ENCODE data around the gene BIN1. TPM values are rescaled to one million over a fixed set of nuclear protein-coding genes. Genes with fewer than 3 reads are reported as not detected.

BIN1 gene
- total RNA-seq, 2 donors from 2014 or later = 7.6 to 15.3 TPM

- DNase-seq (ENCODE audit: low spot score) = no peak
Measured at GRCh38 chr2:127094509-127095366, 12.2 kb downstream of the BIN1 start.

GRCh38 chr2:127093648-127094210 lies 13.2 kb downstream of the BIN1 start:
- H3K27ac ChIP-seq = no peak overlapping the region
- H3K9me3 ChIP-seq = no peaks in the 10 kb centered on the region
- no peaks in the 10 kb centered on the region for H3K27me3 ChIP-seq
- H3K4me1 ChIP-seq = peaks cover 0 to 11% of the 10 kb centered on the region in 2 donors
- no peak overlapping the region for H3K4me3 ChIP-seq
- H3K36me3 ChIP-seq = no peaks in the 10 kb centered on the region
- DNase-seq (ENCODE audit: low spot score) = no peak
- no peak for TF ChIP-seq CTCF (IDR thresholded peaks at IDR 0.05)

More at GRCh38 chr2:127094509-127095366, 12.2 kb downstream of the BIN1 start:
- Histone ChIP-seq H3K4me1 (peaks cover 0 to 11% of the 10 kb centered on the region in 2 donors), H3K27me3 (no peaks in the 10 kb centered on the region), H3K27ac (no peak overlapping the region), H3K9me3 (no peaks in the 10 kb centered on the region), H3K4me3 (no peak overlapping the region), H3K36me3 (no peaks in the 10 kb centered on the region)
- no peak for TF ChIP-seq CTCF (IDR thresholded peaks at IDR 0.05)

DNA sequence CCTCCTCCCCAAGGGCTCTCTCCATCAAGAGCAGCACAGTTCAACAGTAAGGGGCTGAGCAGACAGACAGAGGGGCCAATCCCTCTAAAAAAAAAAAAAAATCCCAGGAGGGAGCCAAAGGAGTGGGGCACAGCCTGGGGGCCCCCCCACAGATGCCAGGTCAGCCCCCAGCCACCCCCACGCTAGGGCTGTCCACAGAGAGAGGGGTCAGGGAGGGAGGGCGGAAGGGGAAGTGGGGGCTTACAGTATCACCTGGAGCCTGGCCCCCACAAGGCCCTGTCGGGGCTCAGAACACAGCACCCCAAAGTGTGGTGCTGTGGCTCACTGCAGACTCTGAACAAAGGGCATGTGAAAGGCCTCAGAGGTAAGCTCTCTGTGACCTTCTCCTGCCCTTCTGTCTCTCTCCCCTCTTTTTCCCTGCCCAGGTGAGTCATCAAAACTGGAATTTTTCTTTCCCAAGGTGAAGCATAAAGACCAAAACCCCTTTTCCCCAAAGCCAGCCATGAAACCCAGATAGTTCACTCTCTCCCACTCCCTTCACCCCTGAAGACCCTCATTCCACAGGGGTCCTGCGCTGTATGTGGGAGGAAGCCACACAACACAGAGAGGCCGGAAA lies 13.9 kb downstream of the BIN1 start:
- no peaks in the 10 kb centered on the region for H3K9me3 ChIP-seq
- no peak overlapping the region for H3K27ac ChIP-seq
- H3K4me1 ChIP-seq = peaks cover 0 to 14% of the 10 kb centered on the region in 2 donors
- no peak for TF ChIP-seq CTCF (IDR thresholded peaks at IDR 0.05)
- no peak overlapping the region for H3K4me3 ChIP-seq
- no peak for DNase-seq (ENCODE audit: low spot score)
- no peaks in the 10 kb centered on the region for H3K36me3 ChIP-seq
- no peaks in the 10 kb centered on the region for H3K27me3 ChIP-seq

GRCh38 chr2:127092306-127092705 lies 14.6 kb downstream of the BIN1 start:
- no peak for DNase-seq (ENCODE audit: low spot score)
- Histone ChIP-seq H3K27me3 (no peaks in the 10 kb centered on the region), H3K36me3 (no peaks in the 10 kb centered on the region), H3K4me1 (peaks cover 0 to 21% of the 10 kb centered on the region in 2 donors), H3K27ac (no peak overlapping the region), H3K9me3 (no peaks in the 10 kb centered on the region), H3K4me3 (no peak overlapping the region)
- TF ChIP-seq CTCF (IDR thresholded peaks at IDR 0.05) = no peak

GRCh38 chr2:127091886-127092285 lies 15.1 kb downstream of the BIN1 start:
- no peak overlapping the region for H3K27ac ChIP-seq
- no peaks in the 10 kb centered on the region for H3K36me3 ChIP-seq
- TF ChIP-seq CTCF (IDR thresholded peaks at IDR 0.05) = no peak
- DNase-seq (ENCODE audit: low spot score) = no peak
- no peak overlapping the region for H3K4me3 ChIP-seq
- H3K9me3 ChIP-seq = no peaks in the 10 kb centered on the region
- peaks cover 0 to 25% of the 10 kb centered on the region in 2 donors for H3K4me1 ChIP-seq
- no peaks in the 10 kb centered on the region for H3K27me3 ChIP-seq
